Measurements from ENCODE around the gene LRRFIP2.
"Not testable (repeated sequence)": the region's sequence is repeated elsewhere in the genome, so short reads cannot be mapped to it uniquely, and the experiment has no call there.

Gene LRRFIP2

GRCh38 chr3:37183976-37184375, 9.6 kb upstream of the LRRFIP2 start:
- DNase-seq (ENCODE audit: low read depth in 2 of 2), result no peak

GRCh38 chr3:37183375-37183831, 9.0 kb upstream of the LRRFIP2 start:
- DNase-seq (ENCODE audit: low read depth in 2 of 2), result peak; percentile 91

- no peak for DNase-seq (ENCODE audit: low read depth in 2 of 2)
Observed at GRCh38 chr3:37182816-37183215, 8.4 kb upstream of the LRRFIP2 start.

- DNase-seq (ENCODE audit: low read depth in 2 of 2), result no peak
Observed at GRCh38 chr3:37181756-37182155, 7.4 kb upstream of the LRRFIP2 start.

- no peak for DNase-seq (ENCODE audit: low read depth in 2 of 2)
Observed at GRCh38 chr3:37179144-37179967, 5.0 kb upstream of the LRRFIP2 start.

- DNase-seq (ENCODE audit: low read depth in 2 of 2), result no peak
Observed at GRCh38 chr3:37173806-37174205, 576 bp downstream of the LRRFIP2 start.

GRCh38 chr3:37171144-37171543, 3.2 kb downstream of the LRRFIP2 start:
- DNase-seq (ENCODE audit: low read depth in 2 of 2), result no peak

GRCh38 chr3:37170513-37170912, 3.9 kb downstream of the LRRFIP2 start:
- no peak for DNase-seq (ENCODE audit: low read depth in 2 of 2)

GRCh38 chr3:37170060-37170459, 4.3 kb downstream of the LRRFIP2 start:
- no peak for DNase-seq (ENCODE audit: low read depth in 2 of 2)

GRCh38 chr3:37168896-37169295, 5.5 kb downstream of the LRRFIP2 start:
- no peak for DNase-seq (ENCODE audit: low read depth in 2 of 2)

GRCh38 chr3:37163262-37164015, 10.9 kb downstream of the LRRFIP2 start:
- peak; percentile 94 for DNase-seq (ENCODE audit: low read depth in 2 of 2)

GRCh38 chr3:37162501-37163245, 11.7 kb downstream of the LRRFIP2 start:
- DNase-seq (ENCODE audit: low read depth in 2 of 2), result no peak

- DNase-seq (ENCODE audit: low read depth in 2 of 2), result no peak
Observed at GRCh38 chr3:37161351-37161750, 13.0 kb downstream of the LRRFIP2 start.

GRCh38 chr3:37155782-37156181, 18.6 kb downstream of the LRRFIP2 start:
- DNase-seq (ENCODE audit: low read depth in 2 of 2), result no peak

- no peak for DNase-seq (ENCODE audit: low read depth in 2 of 2)
Observed at GRCh38 chr3:37154668-37155314, 19.6 kb downstream of the LRRFIP2 start.

- DNase-seq (ENCODE audit: low read depth in 2 of 2), result no peak
Observed at GRCh38 chr3:37150621-37151020, 23.8 kb downstream of the LRRFIP2 start.

- DNase-seq (ENCODE audit: low read depth in 2 of 2), result no peak
Observed at GRCh38 chr3:37149257-37149656, 25.1 kb downstream of the LRRFIP2 start.

GRCh38 chr3:37148208-37148607, 26.2 kb downstream of the LRRFIP2 start:
- DNase-seq (ENCODE audit: low read depth in 2 of 2), result no peak

GRCh38 chr3:37147666-37148065, 26.7 kb downstream of the LRRFIP2 start:
- DNase-seq (ENCODE audit: low read depth in 2 of 2), result no peak

- not testable (repeated sequence) for DNase-seq (ENCODE audit: low read depth in 2 of 2)
Observed at GRCh38 chr3:37146927-37147326, 27.5 kb downstream of the LRRFIP2 start.

- DNase-seq (ENCODE audit: low read depth in 2 of 2), result no peak
Observed at GRCh38 chr3:37145611-37146010, 28.8 kb downstream of the LRRFIP2 start.

- DNase-seq (ENCODE audit: low read depth in 2 of 2), result no peak
Observed at GRCh38 chr3:37144806-37145205, 29.6 kb downstream of the LRRFIP2 start.

Data from fibroblast of skin of left quadriceps (primary cell).